Stimulated activated CD8-positive, alpha-beta memory T cell treated with anti-CD3 and anti-CD28 coated beads, Interleukin-12 subunit alpha, Interleukin-12 subunit beta, amount 100 ng/mL, for 24 hours (primary cell): ENCODE data around the gene HCFC1.

Experiments used
- DNase-seq: peaks from one replicate; pipeline ENCODE4 v3.0.0-alpha.2; 2020; ENCODE audit errors: extremely low read depth

Gene HCFC1

DNA sequence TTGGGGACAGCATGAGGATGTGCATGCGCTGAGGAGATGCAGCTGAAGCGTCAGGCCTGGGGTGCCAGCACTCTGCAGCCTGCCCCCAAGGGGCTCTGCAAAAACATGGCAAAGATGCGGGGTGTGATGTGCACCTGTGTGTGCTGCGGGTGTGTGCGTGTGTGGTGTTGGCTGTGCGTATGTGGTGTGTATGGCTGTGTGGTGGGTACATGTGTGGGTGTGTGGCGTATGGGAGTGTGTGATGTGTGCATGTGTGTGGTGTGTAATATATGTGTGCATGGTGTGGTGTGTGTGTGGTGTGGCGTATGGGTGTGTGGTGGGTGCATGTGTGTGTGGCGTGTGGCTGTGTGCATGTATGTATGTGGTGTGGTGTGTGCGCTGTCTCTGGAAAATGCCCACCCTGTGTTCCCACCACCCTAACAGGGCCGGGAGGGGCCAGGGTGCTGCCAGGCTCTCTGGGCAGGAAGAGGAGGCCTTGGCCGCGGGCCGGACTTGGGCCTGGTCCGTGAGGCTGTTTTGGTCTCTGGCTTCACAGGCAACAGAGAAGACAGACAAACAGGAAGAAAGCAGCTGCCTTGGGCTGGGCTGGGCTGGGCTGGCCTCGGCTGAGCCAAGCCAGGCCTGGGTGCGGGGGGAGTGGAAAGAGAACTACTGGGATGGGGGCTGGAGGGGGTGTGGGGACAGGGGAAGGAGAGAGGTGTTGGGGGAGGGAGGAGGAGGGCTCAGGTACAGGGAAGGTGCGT, 68.2 kb downstream of the HCFC1 start:
- DNase-seq, result no peak

DNA sequence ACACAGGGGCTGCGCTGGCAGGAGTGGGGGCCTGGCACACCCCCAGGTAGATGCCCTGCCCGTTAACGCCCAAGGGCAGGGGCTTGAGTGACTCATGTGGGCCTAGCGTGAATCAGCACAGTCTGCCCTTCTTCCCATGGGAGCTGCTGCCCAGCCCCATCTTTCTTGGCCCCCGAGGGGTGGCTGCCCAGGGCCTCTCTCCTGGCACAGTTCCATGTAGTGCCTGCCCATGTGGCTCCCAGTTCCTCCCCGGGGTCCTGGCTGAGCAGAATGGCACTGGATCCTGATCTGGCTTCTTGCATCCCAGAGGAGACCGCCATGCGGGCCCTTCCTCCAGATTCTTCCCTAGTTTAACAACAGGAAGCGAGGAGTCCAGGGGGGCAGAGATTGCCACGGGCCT, 69.2 kb downstream of the HCFC1 start:
- DNase-seq, result no peak

GRCh38 chrX:153901753-153902140, 69.9 kb downstream of the HCFC1 start:
- DNase-seq, result no peak

DNA sequence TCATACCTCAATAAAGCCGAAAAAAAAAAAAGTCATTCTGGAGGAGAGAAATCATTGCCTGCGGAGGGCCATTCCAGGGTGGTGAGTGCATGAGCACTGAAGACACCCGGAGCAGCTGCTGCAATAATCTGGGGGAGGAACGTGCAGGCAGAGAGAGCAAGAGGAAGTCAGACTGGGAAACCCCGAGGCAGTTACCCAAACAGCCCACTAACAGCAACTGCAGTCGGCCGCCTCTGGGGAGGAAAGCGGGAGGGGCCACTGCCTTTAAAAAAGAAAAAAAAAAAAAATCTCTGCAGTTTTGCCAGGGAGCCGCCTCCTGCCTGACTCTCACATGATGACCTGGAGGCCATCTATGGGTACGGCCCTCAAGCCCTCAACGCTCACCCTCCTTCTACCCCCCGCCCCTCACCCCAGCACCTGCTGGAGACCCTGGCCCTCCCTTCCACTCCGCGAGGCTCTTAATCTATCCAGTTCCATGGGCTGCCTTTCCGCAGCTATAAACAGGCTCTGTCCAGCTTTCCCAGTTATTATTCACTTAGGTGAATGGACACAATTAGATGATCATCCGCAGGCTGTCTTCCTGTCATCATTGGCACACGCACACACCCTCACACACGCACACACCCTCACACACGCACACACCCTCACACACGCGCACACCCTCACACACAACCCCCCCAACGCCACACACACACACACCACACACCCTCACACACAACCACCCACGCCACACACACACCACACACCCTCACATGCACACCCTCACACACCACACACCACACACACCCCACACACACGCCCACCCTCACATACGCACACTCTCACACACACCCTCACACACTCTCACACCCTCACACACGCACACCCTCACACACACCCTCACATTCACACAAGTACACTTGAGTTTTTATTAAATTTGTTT, 70.5 kb downstream of the HCFC1 start:
- DNase-seq, result no peak

DNA sequence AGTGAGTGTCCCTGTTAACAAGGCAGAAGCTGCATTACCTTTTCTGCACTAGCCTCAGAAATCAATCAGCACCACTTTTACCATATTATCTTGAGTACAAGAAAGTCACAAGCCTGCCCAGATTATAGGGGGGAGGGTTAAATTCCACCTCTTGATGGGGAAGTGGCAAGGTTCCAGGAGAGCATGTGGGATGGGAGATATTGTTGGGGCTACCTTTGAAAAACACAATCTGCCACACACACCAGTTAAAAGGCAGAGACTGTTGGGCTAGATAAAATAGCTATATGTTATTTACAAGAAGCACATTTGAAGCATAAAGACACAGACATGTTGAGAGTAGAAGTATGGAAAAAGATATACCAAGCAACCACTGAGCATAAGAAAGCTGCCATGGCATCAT, 73.7 kb downstream of the HCFC1 start:
- DNase-seq, result no peak
